ENCODE results near the gene MEIOB.

DNA sequence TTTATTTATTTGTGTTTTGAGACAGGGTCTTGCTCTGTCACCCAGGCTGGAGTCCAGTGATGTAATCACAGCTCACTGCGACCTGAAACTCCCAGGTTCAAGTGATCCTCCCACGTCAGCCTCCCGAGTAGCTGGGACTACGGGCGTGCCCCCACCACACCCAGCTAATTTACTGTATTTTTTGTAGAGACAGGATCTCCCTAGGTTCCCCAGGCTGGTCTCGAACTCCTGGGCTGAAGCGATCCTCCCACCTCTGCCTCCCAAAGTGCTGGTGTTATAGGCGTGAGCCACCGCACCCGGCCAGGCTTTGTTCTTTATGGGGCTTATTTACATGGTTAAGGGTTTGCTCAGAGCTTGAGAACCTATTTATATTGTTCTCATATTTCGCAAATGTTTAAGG lies 5.8 kb upstream of the MEIOB start:
- TF ChIP-seq POLR2AphosphoS5 (IDR thresholded peaks at IDR 0.05; ENCODE audit: low read depth, low read length) = no peak
- TF ChIP-seq TAF1 (IDR thresholded peaks at IDR 0.05; ENCODE audit: borderline replicate concordance, insufficient read depth, low read length) = no peak
